Suprapubic skin (tissue), 3 donors: ENCODE results near the gene CCDC102B.

ENCODE experiments used
- EP300 ChIP-seq: sonication (generic); formaldehyde crosslinking; IDR thresholded peaks from one replicate; pipeline ENCODE4 v1.6.1; 2017; ENCODE audit warnings: antibody characterized with exemption
- POLR2A ChIP-seq, 2 donors: fragments of 450-650 bp; IDR thresholded peaks; one replicate each; pipeline ENCODE4 v1.6.1; 2017; ENCODE audit warnings: antibody characterized with exemption in 2 of 2, mild to moderate bottlenecking in 2 of 2, moderate library complexity in 2 of 2
- TF ChIP-seq, protein P1 (sequence below), 2 donors: fragments of 200-600 bp in 1 of 2; fragments of 450-650 bp in 1 of 2; sonication (generic) in 1 of 2; IDR thresholded peaks; one replicate each; pipeline ENCODE4 v1.5.1; 2016 to 2019; ENCODE audit warnings: antibody characterized with exemption in 2 of 2, mild to moderate bottlenecking in 1 of 2, moderate library complexity in 1 of 2

DNA sequence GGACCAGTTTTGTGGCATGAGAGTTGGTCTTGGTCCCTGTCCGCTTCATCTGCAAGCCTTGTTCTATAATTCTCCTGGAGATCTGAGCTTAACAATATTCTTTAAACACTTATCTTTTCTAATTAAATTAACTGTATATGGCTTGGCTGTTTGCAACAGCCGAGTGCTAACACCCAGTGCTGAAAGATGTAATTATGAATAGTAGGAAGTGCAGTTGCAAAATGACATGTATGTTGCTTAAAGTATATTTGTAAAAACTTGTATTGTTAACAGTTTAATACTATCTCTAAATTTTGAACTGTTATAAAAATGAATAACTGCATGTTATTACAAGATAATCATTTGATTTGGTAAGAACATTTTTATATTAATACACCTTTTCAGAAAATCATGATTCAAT is 45.1 kb downstream of the CCDC102B start:
- TF ChIP-seq, protein P1, sequence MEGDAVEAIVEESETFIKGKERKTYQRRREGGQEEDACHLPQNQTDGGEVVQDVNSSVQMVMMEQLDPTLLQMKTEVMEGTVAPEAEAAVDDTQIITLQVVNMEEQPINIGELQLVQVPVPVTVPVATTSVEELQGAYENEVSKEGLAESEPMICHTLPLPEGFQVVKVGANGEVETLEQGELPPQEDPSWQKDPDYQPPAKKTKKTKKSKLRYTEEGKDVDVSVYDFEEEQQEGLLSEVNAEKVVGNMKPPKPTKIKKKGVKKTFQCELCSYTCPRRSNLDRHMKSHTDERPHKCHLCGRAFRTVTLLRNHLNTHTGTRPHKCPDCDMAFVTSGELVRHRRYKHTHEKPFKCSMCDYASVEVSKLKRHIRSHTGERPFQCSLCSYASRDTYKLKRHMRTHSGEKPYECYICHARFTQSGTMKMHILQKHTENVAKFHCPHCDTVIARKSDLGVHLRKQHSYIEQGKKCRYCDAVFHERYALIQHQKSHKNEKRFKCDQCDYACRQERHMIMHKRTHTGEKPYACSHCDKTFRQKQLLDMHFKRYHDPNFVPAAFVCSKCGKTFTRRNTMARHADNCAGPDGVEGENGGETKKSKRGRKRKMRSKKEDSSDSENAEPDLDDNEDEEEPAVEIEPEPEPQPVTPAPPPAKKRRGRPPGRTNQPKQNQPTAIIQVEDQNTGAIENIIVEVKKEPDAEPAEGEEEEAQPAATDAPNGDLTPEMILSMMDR (IDR thresholded peaks at IDR 0.05) = no peak
- TF ChIP-seq EP300 (no peak), POLR2A (IDR thresholded peaks at IDR 0.05) (no peak)
